A204.1 (cell line): Measurements from ENCODE around the gene ESPNL.
"Not testable (repeated sequence)": the region's sequence is repeated elsewhere in the genome, so short reads cannot be mapped to it uniquely, and the experiment has no call there.

ENCODE experiments used
- FAIRE-seq: peaks from 2 replicates; lab custom pipeline; 2012; peaks lifted over from hg19 to GRCh38; lab: Jason Lieb, UNC

Gene ESPNL

GRCh38 chr2:238115709-238116108, 15.6 kb downstream of the ESPNL start:
- FAIRE-seq: not testable (repeated sequence)

- FAIRE-seq: no peak
Observed at GRCh38 chr2:238116298-238117198, 16.4 kb downstream of the ESPNL start.

GRCh38 chr2:238117199-238118154, 17.3 kb downstream of the ESPNL start:
- no peak for FAIRE-seq

- no peak for FAIRE-seq
Observed at GRCh38 chr2:238119756-238120462, 19.8 kb downstream of the ESPNL start.

GRCh38 chr2:238120463-238121298, 20.5 kb downstream of the ESPNL start:
- no peak for FAIRE-seq

DNA sequence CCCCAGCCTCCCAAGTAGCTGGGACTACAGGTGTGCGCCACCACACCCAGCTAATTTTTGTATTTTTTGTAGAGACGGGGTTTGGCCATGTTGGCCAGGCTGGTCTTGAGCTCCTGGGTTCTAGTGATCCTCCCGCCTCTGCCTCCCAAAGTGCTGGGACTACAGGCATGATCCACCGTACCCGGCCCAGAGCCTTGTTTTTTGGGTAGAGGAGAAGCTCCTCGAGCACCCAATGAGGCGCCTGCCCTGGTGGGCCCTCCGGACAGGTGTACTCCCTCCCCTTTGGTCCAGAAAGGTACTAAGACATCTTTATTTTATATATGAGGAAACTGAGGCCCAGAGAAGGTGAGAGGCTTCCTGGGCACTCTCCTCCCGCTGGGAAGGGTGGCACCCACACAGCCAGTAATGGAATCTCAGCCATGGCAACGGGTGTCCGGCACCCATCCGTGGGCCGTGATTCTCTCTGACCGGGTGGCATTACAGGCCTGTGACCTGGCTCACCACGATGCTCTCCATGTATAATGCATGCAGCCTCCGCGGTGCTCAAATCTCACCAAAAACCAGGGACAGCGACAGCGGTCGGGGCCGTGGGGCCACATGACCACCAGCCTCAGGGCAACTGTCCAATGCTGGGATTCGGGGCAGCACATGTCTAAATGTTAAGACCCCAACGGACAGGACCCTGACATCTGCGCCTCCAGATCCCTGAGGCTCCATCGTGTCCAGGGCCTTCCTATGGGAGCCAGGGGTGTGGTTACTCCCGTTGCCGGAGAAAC, 21.6 kb downstream of the ESPNL start:
- FAIRE-seq: no peak

DNA sequence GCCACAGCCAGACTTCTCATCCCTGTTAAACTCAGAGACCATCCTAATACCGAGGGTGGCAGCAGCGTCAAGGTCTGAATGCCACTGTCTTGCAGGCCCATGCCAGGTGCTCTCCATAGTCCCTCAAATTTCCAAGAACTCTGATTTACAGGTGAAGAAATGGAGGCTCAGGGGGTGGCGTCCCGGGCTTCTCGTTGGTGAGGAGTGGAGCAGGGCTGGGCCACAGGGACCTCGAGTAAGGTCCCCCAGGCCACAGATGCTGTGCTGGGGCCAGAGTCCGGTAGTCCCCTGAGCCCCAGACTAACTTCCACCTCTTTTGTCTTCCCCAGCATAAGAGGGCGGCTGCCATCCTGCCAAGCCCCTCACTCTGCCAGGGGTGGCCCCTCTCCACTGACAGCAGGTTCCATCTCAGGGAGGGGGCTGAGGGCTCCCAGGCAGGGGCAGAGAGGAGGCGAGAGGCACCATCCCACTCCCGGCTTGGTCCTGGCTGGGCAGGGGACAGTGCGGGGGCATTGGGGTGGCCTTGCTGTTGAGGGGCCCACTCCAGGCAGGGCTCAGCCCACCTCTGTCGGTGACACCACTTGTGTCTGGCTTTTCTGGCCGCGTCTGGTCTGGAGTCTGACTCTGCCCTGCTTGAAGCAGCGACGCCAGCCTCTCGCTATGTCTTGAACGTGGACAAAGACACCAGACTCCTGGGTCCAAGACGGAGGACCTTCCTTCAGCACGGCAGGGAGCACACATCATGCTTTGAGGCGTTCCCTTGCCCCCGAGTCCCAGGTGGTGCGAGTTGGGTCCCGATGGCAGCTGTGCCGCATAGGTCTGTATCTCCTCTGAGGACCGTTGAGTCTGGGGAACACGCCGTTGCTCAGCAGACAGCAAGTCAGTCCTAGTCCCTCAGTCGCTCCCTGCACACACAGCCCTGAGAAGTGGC, 22.4 kb downstream of the ESPNL start:
- FAIRE-seq: no peak

GRCh38 chr2:238123218-238123971, 23.3 kb downstream of the ESPNL start:
- no peak for FAIRE-seq

DNA sequence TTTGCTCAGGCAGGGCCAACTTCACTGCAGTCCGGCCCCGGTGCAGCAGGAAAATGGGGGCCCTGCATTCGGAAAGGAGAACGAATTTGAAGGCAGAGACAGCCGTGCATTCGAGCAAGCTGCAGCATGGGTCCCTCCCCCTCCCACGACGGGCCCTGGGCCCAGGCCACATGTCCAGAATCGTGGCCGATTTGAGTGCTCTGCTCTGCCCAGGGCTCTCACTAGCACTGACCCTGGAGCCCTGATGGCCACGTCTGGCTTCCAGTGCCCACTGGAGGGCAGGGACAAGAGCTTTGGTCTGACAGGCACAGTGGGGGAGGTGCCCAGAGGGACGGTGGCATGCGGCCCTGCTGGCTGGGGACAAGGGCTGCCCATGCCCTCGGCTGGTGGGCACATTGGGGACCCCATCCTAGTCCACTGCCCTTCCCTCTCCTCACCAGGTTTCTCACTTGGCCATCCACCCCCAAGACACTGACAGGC, 23.9 kb downstream of the ESPNL start:
- FAIRE-seq: no peak

DNA sequence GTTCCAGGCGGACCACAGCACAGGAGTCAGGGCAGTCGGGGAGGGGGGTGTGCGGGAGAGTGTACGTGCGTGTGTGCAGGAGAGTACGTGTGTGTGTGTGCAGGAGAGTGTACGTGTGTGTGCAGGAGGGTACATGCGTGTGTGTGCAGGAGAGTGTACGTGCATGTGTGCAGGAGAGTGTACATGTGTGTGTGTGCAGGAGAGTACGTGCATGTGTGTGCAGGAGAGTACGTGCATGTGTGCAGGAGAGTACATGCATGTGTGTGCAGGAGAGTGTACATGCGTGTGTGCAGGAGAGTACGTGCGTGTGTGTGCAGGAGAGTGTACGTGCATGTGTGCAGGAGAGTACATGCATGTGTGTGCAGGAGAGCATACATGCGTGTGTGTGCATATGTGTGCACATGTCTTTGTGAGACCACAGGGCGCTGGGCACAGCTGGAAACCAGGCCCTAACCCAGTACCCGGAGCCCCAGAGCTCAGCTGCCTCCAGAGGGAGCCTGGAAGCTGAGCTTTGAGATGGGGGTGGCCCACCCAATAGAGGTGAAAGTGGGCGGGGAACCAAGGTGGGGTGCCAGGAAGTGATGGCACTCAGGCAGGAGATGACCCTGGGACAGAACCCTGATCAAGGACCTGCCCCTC, 24.5 kb downstream of the ESPNL start:
- no peak for FAIRE-seq

DNA sequence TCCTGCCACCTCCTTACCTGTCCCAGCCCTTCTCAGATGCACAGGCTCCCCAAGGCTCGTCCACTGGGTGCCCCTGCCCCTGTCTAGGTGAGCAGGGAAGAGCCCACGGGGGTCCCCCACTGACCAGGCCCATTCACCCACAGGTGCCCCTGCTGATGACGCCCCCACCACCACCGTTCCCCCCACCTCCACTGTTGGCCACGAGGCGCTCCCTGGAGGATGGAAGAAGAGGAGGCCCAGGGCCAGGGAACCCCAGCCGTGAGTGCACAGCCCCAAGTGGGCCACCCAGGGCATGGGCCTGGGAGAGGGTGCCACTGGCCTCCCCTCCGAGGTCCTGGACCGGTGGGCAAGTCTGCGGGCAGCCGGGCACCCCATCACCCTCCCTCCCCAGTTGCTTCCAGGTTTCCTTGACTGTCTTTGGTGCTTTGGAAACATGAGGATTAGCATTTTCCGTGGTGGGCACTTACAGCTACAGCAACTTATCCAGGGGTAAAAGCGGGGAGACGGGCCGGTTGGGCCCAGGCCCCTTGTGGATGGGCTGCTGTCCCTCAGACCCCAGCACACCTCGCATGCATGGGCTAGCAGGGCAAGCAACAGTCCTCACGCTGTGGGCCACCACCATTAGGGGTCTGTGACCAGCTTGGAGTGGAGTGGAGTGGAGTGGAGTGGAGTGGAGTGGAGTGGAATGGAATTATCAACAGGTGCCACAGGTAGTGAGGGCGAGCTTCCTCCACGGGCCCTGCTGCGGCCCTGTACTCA, 25.2 kb downstream of the ESPNL start:
- no peak for FAIRE-seq

GRCh38 chr2:238126338-238126737, 26.2 kb downstream of the ESPNL start:
- FAIRE-seq: no peak

DNA sequence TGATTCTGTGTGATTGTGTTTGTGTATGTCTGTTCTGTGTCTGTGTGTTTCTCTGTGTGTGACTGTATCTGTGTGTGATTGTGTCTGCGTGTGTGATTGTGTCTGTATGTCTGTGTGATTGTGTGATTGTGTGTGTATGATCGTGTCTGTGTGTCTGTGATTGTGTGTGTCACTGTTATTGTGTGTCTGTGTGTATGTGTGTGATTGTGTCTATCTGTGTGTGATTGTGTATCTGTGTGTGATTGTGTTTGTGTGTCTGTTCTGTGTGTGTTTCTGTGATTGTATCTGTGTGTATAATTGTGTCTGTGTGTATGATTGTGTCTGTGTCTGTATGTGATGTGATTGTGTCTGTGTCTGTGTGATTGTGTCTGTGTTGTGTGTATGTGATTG, 26.6 kb downstream of the ESPNL start:
- no peak for FAIRE-seq

- FAIRE-seq: no peak
Observed at GRCh38 chr2:238127165-238128060, 27.3 kb downstream of the ESPNL start.

DNA sequence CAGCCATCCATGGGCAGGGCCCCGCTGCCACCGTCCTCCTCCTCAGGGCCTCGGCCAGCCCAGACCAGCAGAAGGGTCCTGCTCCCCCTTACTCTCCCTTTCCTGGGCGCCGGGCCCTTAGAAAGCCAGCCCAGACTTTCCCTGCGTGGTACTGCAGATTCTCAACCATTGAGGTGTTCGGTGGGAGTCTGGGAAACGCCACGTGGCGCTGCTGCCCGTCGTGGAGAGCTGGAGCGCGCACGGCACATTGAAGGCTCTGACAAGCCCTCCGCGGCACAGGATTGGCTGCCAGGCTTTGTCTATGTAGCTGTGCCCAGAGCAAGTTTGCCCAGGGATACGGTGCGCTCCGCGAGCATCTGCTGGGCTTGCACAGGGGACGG, 27.9 kb downstream of the ESPNL start:
- no peak for FAIRE-seq

DNA sequence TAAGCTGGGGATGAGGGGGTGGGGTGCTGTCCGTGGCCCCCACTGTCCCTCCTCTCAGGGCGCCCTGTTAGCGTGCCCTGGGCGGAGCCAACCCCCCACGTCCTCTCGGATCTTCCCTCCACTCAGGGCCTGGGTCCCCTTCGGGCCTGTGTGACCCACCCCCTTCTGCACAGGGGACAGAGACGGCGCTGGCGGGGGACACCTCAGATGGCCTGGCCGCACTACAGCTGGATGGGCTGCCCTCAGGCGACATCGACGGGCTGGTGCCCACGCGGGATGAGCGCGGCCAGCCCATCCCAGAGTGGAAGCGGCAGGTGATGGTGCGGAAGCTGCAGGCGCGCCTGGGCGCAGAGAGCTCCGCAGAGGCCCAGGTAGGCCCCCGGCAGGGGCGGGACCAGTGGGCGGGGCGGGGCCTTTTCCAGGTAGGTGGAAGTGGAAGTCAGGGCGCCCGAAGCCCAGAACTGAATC, 28.4 kb downstream of the ESPNL start:
- no peak for FAIRE-seq
